Breast epithelium (tissue), 3 donors: ENCODE measurements around the gene SDR42E2.
A peak's percentile ranks its signal among the peaks of the same experiment; 100 is the strongest.

Experiments
- POLR2A ChIP-seq: fragments of 450-650 bp; IDR thresholded peaks from one replicate; pipeline ENCODE4 v1.6.1; 2016; ENCODE audit warnings: antibody characterized with exemption, mild to moderate bottlenecking, moderate library complexity
- POLR2AphosphoS5 ChIP-seq, 3 donors: sonication (generic); formaldehyde crosslinking; IDR thresholded peaks; one replicate each; pipeline ENCODE4 v1.6.1; 2017; ENCODE audit warnings: antibody characterized with exemption in 3 of 3
- TF ChIP-seq, protein P1 (sequence below), 3 donors: fragments of 450-650 bp; IDR thresholded peaks; one replicate each; pipeline ENCODE4 v1.5.1; 2016 to 2017; ENCODE audit warnings: antibody characterized with exemption in 3 of 3, mild to moderate bottlenecking in 3 of 3, moderate library complexity in 3 of 3

DNA sequence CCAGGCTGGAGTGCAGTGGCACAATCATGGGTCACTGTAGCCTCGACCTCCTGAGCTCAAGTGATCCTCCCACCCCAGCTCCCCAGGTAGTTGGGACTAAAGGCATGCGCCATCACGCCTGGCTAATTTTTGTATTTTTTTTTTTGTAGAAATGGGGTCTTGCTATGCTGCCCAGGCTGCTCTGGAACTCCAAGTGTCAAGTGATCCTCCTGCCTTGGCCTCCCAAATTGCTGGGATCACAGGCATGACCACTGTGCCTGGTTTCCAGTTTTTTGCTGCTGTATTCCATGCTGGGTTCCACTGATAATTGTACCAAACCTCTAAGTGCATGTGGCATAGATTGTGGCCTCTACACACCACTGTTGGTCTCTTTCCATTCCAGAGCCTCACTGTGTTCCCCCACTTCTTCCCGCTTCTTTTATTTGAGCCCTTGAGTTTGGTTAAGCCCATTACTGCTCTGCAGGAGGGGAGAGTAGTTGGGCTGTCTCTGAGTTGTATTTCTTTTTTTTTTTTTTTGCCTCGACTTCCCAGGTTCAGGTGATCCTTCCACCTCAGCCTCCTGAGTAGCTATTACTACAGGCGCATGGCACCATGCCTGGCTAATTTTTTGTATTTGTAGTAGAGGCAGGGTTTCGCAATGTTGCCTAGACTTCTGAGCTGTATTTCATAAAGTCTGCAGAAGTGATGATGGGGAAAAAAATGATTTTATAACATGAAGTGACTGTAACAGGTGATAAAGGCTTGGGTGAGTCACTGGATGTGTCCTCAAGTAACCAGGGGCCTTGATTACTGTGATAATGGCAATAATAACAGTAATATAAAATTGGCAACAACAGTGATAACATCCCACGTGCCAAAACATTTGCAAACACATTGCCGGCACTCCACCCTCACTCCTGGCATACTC is 73.8 kb downstream of the SDR42E2 start:
- TF ChIP-seq, protein P1, sequence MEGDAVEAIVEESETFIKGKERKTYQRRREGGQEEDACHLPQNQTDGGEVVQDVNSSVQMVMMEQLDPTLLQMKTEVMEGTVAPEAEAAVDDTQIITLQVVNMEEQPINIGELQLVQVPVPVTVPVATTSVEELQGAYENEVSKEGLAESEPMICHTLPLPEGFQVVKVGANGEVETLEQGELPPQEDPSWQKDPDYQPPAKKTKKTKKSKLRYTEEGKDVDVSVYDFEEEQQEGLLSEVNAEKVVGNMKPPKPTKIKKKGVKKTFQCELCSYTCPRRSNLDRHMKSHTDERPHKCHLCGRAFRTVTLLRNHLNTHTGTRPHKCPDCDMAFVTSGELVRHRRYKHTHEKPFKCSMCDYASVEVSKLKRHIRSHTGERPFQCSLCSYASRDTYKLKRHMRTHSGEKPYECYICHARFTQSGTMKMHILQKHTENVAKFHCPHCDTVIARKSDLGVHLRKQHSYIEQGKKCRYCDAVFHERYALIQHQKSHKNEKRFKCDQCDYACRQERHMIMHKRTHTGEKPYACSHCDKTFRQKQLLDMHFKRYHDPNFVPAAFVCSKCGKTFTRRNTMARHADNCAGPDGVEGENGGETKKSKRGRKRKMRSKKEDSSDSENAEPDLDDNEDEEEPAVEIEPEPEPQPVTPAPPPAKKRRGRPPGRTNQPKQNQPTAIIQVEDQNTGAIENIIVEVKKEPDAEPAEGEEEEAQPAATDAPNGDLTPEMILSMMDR (IDR thresholded peaks at IDR 0.05), result no peak
- TF ChIP-seq POLR2AphosphoS5 (IDR thresholded peaks at IDR 0.05) (peak in 1 of 3 donors; percentile 52), POLR2A (no peak)
